HG02885 (cell line): Measurements from ENCODE around the gene NEURL2.
"Not testable (repeated sequence)": the region's sequence is repeated elsewhere in the genome, so short reads cannot be mapped to it uniquely, and the experiment has no call there.

Experiments
- ATAC-seq: cut with Tn5 transposase; IDR thresholded peaks from one replicate; pipeline ENCODE4 v1.9.1; 2021; ENCODE audit warnings: mild to moderate bottlenecking; ENCODE audit not compliant: unreplicated experiment, poor library complexity

Gene NEURL2

GRCh38 chr20:45890985-45891983 is at the start of gene NEURL2, which contains the start of gene CTSA:
NEURL2 (minus strand) TSS chr20:45891208; CDS start chr20:45890991, 217 bp downstream.
CTSA (plus strand) TSS chr20:45891335; CDS start chr20:45891569, 234 bp downstream.
- peak; percentile 78 for ATAC-seq

GRCh38 chr20:45940469-45940868 is 49.5 kb upstream of the NEURL2 start:
- ATAC-seq = no peak

- ATAC-seq = no peak
Observed at GRCh38 chr20:45940053-45940452, 49.0 kb upstream of the NEURL2 start.

GRCh38 chr20:45938727-45939438 is 47.9 kb upstream of the NEURL2 start:
- ATAC-seq = no peak

GRCh38 chr20:45937765-45938164 is 46.8 kb upstream of the NEURL2 start:
- no peak for ATAC-seq

GRCh38 chr20:45935416-45936046 is 44.5 kb upstream of the NEURL2 start:
- no peak for ATAC-seq

- peak; percentile 87 for ATAC-seq
Observed at GRCh38 chr20:45934586-45935415, 43.8 kb upstream of the NEURL2 start, which contains the start of gene PCIF1. PCIF1 (plus strand) TSS chr20:45934683; CDS start chr20:45939000, 4,317 bp downstream.

- ATAC-seq = peak; percentile 14
Observed at GRCh38 chr20:45934046-45934585, 43.1 kb upstream of the NEURL2 start.

- no peak for ATAC-seq
Observed at GRCh38 chr20:45933266-45934045, 42.4 kb upstream of the NEURL2 start.

- ATAC-seq = not testable (repeated sequence)
Observed at GRCh38 chr20:45931680-45932079, 40.7 kb upstream of the NEURL2 start.

- no peak for ATAC-seq
Observed at GRCh38 chr20:45927071-45927878, 36.3 kb upstream of the NEURL2 start.

GRCh38 chr20:45926731-45927070 is 35.7 kb upstream of the NEURL2 start:
- ATAC-seq = no peak

GRCh38 chr20:45925821-45926506 is 35.0 kb upstream of the NEURL2 start:
- ATAC-seq = no peak

- ATAC-seq = no peak
Observed at GRCh38 chr20:45924391-45925261, 33.6 kb upstream of the NEURL2 start.

- no peak for ATAC-seq
Observed at GRCh38 chr20:45921337-45922189, 30.6 kb upstream of the NEURL2 start.
